BJ (cell line): ENCODE results near the gene MASP1. TPM values are rescaled to one million over a fixed set of nuclear protein-coding genes. Genes with fewer than 3 reads are reported as not detected.

Experiments
- CTCF ChIA-PET: fragments of 350-600 bp; formaldehyde crosslinking; extraction: SDS; loops from one replicate; lab custom pipeline; 2021; ENCODE audit warnings: antibody characterized with exemption, inconsistent platforms; lab: Yijun Ruan, JAX
- POLR2A ChIA-PET: fragments of 300-600 bp; sonication (Branson Sonifier 250); formaldehyde crosslinking; extraction: SDS; loops from one replicate; lab custom pipeline; 2021; ENCODE audit warnings: antibody characterized with exemption; lab: Charles Lee
- DNase-seq: peaks from one replicate; pipeline ENCODE4 v3.0.0-alpha.2; 2011; ENCODE audit warnings: low read depth
- H3K27me3 ChIP-seq: 2 replicates; pipeline ENCODE4 v1.6.0; 2011; ENCODE audit warnings: low read length; ENCODE audit not compliant: control insufficient read depth, insufficient read depth
- H3K36me3 ChIP-seq: 2 replicates; pipeline ENCODE4 v1.5.1; 2011; ENCODE audit warnings: low read length; ENCODE audit not compliant: control insufficient read depth, insufficient read depth
- H3K4me3 ChIP-seq: 2 replicates; pipeline ENCODE4 v1.5.1; 2011; ENCODE audit warnings: low read depth, mild to moderate bottlenecking, control low read depth, low read length
- CTCF ChIP-seq: IDR thresholded peaks from 2 replicates; pipeline ENCODE4 v1.5.1; 2011; ENCODE audit warnings: low read depth, mild to moderate bottlenecking, control low read depth, inconsistent platforms, low read length, moderate library complexity; ENCODE audit not compliant: insufficient read depth
- polyA plus RNA-seq: library from polyadenylated mRNA; depleted of rRNA; stranded (reverse); fragments of >200 nt; gene quantifications from 2 replicates; pipeline ENCODE4 v1.2.3, GENCODE V29; 2011

Gene MASP1
- polyA plus RNA-seq, 1 experiment, result 321 TPM

- Histone ChIP-seq H3K4me3 (no peak overlapping the region), H3K36me3 (no peaks in the 10 kb centered on the region), H3K27me3 (no peaks in the 10 kb centered on the region)
- ChIA-PET POLR2A (no interaction called here), CTCF (interaction anchor here (1.0 to 17.4 kb wide), 3 partner anchors 103 to 498 kb away, joined by 3 to 216 read pairs (median 5); no protein-coding TSS in a partner anchor)
- no peak for TF ChIP-seq CTCF
- no peak for DNase-seq
Observed at GRCh38 chr3:187215460-187215859, 76.1 kb downstream of the MASP1 start.

GRCh38 chr3:187213616-187214015 is 77.9 kb downstream of the MASP1 start:
- Histone ChIP-seq H3K27me3 (no peaks in the 10 kb centered on the region), H3K4me3 (no peak overlapping the region), H3K36me3 (no peaks in the 10 kb centered on the region)
- ChIA-PET POLR2A (no interaction called here), CTCF (interaction anchor here (0.6 to 2.0 kb wide), 4 partner anchors 10 to 466 kb away, joined by 3 to 5 read pairs (median 3); no protein-coding TSS in a partner anchor)
- no peak for TF ChIP-seq CTCF
- DNase-seq, result no peak

GRCh38 chr3:187212705-187213104 is 78.8 kb downstream of the MASP1 start:
- POLR2A ChIA-PET, result no interaction called here
- Histone ChIP-seq H3K36me3 (no peaks in the 10 kb centered on the region), H3K4me3 (no peak overlapping the region), H3K27me3 (no peaks in the 10 kb centered on the region)
- no peak for DNase-seq
- TF ChIP-seq CTCF, result no peak
- CTCF ChIA-PET, result interaction anchor here (1.6 to 3.7 kb wide), 2 partner anchors 106 to 466 kb away, joined by 9 to 19 read pairs; no protein-coding TSS in a partner anchor

GRCh38 chr3:187212196-187212545 is 79.4 kb downstream of the MASP1 start:
- ChIA-PET CTCF (interaction anchor here (1.2 to 3.7 kb wide), 3 partner anchors 10 to 467 kb away, joined by 3 to 19 read pairs (median 9); no protein-coding TSS in a partner anchor), POLR2A (no interaction called here)
- Histone ChIP-seq H3K27me3 (no peaks in the 10 kb centered on the region), H3K4me3 (no peak overlapping the region), H3K36me3 (no peaks in the 10 kb centered on the region)
- TF ChIP-seq CTCF, result no peak
- no peak for DNase-seq

GRCh38 chr3:187211532-187212195 is 79.9 kb downstream of the MASP1 start:
- DNase-seq, result no peak
- Histone ChIP-seq H3K4me3 (no peak overlapping the region), H3K27me3 (no peaks in the 10 kb centered on the region), H3K36me3 (no peaks in the 10 kb centered on the region)
- ChIA-PET POLR2A (no interaction called here), CTCF (interaction anchor here (1.2 to 3.7 kb wide), 5 partner anchors 8 to 467 kb away, joined by 3 to 19 read pairs (median 11); no protein-coding TSS in a partner anchor)
- TF ChIP-seq CTCF, result no peak
